Testis (tissue), 5 donors: Measurements from ENCODE around the gene ESX1. TPM values are rescaled to one million over a fixed set of nuclear protein-coding genes. Genes with fewer than 3 reads are reported as not detected.
A peak's percentile ranks its signal among the peaks of the same experiment; 100 is the strongest.

Experiments
- DNase-seq: peaks from one replicate; pipeline ENCODE4 v3.0.0-alpha.2; 2019
- H3K27ac ChIP-seq, 2 donors: fragments of 200-600 bp; sonication (generic); one replicate each; pipeline ENCODE4 v1.5.1; 2019
- H3K27me3 ChIP-seq: fragments of 200-600 bp; sonication (generic); one replicate; pipeline ENCODE4 v1.5.1; 2019
- H3K36me3 ChIP-seq: fragments of 200-600 bp; sonication (generic); one replicate; pipeline ENCODE4 v1.5.1; 2017; ENCODE audit warnings: low read depth; ENCODE audit errors: missing control alignments
- H3K4me1 ChIP-seq: fragments of 200-600 bp; sonication (generic); one replicate; pipeline ENCODE4 v1.5.1; 2019
- H3K4me3 ChIP-seq, 2 donors: fragments of 200-600 bp; sonication (generic); one replicate each; pipeline ENCODE4 v1.5.1; 2017 to 2019
- H3K9me3 ChIP-seq: fragments of 200-600 bp; sonication (generic); one replicate; pipeline ENCODE4 v1.5.1; 2017
- POLR2A ChIP-seq: fragments of 450-650 bp; IDR thresholded peaks from one replicate; pipeline ENCODE4 v1.6.1; 2017; ENCODE audit warnings: antibody characterized with exemption, mild to moderate bottlenecking, moderate library complexity
- WGBS, 2 donors: methylation state at CpG; one replicate each; pipeline ENCODE4 v1.1.5; 2018; 5-methylcytosine and 5-hydroxymethylcytosine counted together
- intact Hi-C: fragments of 100-400 bp; cut with DNase I; formaldehyde crosslinking; loops from one replicate; pipeline ENCODE4 v1.15.1; 2023; ENCODE audit warnings: low total_unique reads
- long read RNA-seq, 2 donors: transcript quantifications; one replicate each; lab custom pipeline, GENCODE V29; 2026
- polyA plus RNA-seq: library from polyadenylated mRNA; stranded (reverse); fragments of 350-450 nt; fragmentation: Illumina TruSeq; extraction: RNeasy Lipid Tissue Mini Kit (QIAGEN cat#74804); gene quantifications from one replicate; pipeline ENCODE4 v1.2.3, GENCODE V29; 2014; ENCODE audit warnings: low read depth, low replicate concordance; ENCODE audit not compliant: insufficient read depth
- total RNA-seq, 2 donors: library from RNA; depleted of rRNA; stranded (reverse); fragments of >200 nt; gene quantifications; one replicate each; pipeline ENCODE4 v1.2.3, GENCODE V29; 2016
- TF ChIP-seq, protein P1 (sequence below), 3 experiments: fragments of 450-650 bp in 2 of 3; fragments of 200-600 bp in 1 of 3; sonication (generic) in 1 of 3; IDR thresholded peaks; one replicate each; pipeline ENCODE4 v1.5.1; 2016 to 2019; ENCODE audit warnings: antibody characterized with exemption in 3 of 3, mild to moderate bottlenecking in 2 of 3, moderate library complexity in 1 of 3

The ESX1 gene
- total RNA-seq = 10 to 100 TPM; 41.7 to 46.2 TPM
- polyA plus RNA-seq = 17.0 TPM
- long read RNA-seq, donor 1, transcript ESX1-201 (4 exons, 1,495 nt) = major isoform, 5 of 5 reads
- long read RNA-seq, donor 1, partial matches to known transcripts = 0 of 5 reads
- long read RNA-seq, donor 1, other reads (novel, unspliced or antisense) = 0 of 5 reads
- long read RNA-seq, donor 2, partial matches to known transcripts = 0 of 2 reads
- long read RNA-seq, donor 2, other reads (novel, unspliced or antisense) = 0 of 2 reads

DNA sequence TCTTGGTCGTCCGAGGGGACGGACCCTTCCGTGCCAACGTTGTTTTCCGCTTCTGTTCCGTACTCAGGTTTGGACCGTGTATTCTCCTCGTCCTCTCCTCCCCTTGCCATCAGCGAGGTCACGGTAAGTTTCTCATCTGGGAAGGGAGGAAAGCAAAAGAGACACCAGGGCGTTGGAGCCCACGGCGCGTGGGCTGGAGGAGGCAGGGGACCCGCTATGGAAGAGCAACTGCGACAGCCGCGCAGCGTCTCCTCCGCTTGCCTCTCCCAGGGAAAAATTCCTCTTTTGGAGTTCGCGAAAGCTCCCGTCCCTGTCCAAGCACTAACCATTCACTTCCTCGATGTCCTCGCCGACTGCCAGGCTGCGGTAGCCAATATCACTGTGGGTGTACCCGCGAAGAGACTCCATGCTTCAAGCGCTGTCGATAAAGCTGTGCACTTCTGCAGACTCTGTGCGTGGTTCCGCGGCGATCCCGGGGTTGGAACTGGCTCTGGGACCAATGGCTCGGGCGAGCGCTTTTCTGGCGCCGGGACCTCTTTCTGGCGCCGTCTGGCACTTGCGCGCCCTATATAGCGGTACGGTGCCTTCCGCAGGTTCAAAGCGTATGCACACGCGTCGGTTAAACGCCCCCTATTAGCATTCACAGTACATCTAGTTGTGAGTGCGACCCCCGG, at the start of gene ESX1:
ESX1 (minus strand) TSS at position 492 of the 674 bp plus-strand sequence; CDS start at position 408, 84 bp downstream.
- H3K27ac ChIP-seq = no peak within 1 kb of the TSS
- H3K4me3 ChIP-seq = peak within 1 kb of the TSS; percentile 9 to 10
- H3K9me3 ChIP-seq = no peaks in the 10 kb centered on the region
- no peaks in the 10 kb centered on the region for H3K36me3 ChIP-seq
- intact Hi-C loops = no loop called here
- no peaks in the 10 kb centered on the region for H3K4me1 ChIP-seq
- TF ChIP-seq POLR2A = no peak
- TF ChIP-seq, protein P1, sequence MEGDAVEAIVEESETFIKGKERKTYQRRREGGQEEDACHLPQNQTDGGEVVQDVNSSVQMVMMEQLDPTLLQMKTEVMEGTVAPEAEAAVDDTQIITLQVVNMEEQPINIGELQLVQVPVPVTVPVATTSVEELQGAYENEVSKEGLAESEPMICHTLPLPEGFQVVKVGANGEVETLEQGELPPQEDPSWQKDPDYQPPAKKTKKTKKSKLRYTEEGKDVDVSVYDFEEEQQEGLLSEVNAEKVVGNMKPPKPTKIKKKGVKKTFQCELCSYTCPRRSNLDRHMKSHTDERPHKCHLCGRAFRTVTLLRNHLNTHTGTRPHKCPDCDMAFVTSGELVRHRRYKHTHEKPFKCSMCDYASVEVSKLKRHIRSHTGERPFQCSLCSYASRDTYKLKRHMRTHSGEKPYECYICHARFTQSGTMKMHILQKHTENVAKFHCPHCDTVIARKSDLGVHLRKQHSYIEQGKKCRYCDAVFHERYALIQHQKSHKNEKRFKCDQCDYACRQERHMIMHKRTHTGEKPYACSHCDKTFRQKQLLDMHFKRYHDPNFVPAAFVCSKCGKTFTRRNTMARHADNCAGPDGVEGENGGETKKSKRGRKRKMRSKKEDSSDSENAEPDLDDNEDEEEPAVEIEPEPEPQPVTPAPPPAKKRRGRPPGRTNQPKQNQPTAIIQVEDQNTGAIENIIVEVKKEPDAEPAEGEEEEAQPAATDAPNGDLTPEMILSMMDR (IDR thresholded peaks at IDR 0.05) = no peak
- H3K27me3 ChIP-seq = no peaks in the 10 kb centered on the region
- 1 to 3% methylated on average over 6 to 37 of the region's 56 CpGs for WGBS, 2 donors
- DNase-seq = peak; percentile 46

DNA sequence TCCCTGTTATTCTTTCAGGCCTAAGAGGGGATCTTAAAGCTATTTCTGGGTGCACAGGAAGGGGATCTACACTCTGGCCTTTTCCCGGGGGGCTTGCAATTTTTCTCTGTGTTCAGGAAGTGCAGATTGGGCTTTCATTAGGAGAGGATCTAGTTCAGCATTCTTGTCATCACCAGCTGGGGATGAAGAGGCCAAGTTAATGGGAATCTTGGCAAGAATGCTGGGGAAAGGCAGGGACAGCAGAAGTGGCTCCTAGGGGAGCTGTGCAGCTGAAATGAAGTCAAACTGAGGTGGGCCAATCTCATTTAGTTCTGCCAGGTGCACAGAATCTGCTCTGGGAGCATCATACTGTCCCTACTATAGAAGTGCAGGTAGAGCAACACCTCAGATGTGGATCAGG, 40.9 kb upstream of the ESX1 start:
- H3K9me3 ChIP-seq = no peaks in the 10 kb centered on the region
- H3K27me3 ChIP-seq = no peaks in the 10 kb centered on the region
- H3K4me1 ChIP-seq = no peaks in the 10 kb centered on the region
- intact Hi-C loops = no loop called here
- no peaks in the 10 kb centered on the region for H3K36me3 ChIP-seq
- H3K4me3 ChIP-seq = no peak overlapping the region
- 31% methylated on average over 1 of the region's 1 CpG; no CpG with 5 or more reads in 1 of the 2 donors for WGBS, 2 donors
- TF ChIP-seq POLR2A = no peak
- TF ChIP-seq, protein P1 (IDR thresholded peaks at IDR 0.05) = no peak
- DNase-seq = no peak
- H3K27ac ChIP-seq = no peak overlapping the region

DNA sequence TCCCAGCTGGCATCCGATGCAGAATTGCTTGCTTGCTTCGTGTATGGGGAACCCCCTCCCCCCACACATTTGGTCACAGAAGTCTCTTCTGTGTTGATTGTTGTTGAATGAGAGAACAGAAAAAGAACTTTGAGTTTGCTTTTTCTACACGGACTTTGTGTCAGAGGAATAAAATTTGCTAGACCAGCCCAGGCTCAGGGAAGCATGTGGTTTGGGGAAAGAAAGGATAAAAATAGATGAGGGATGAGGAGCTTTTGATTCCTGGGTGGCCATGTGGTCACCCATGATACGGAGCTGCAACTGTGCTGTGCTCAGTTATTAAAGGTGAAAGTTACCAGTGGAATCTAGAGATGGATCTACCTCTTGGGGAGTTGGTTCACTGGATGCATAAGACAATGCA, 34.2 kb upstream of the ESX1 start:
- Histone ChIP-seq H3K4me3 (no peak overlapping the region), H3K27ac (no peak overlapping the region), H3K4me1 (no peaks in the 10 kb centered on the region), H3K36me3 (no peaks in the 10 kb centered on the region), H3K9me3 (no peaks in the 10 kb centered on the region), H3K27me3 (no peaks in the 10 kb centered on the region)
- 41 to 51% methylated on average over 2 to 4 of the region's 4 CpGs for WGBS, 2 donors
- no peak for DNase-seq
- TF ChIP-seq, protein P1 (IDR thresholded peaks at IDR 0.05) = no peak
- no peak for TF ChIP-seq POLR2A
- intact Hi-C loops = no loop called here

- WGBS, 2 donors = 72 to 76% methylated on average over 5 of the region's 5 CpGs
- intact Hi-C loops = no loop called here
- Histone ChIP-seq H3K4me1 (no peaks in the 10 kb centered on the region), H3K9me3 (no peaks in the 10 kb centered on the region), H3K27ac (no peak overlapping the region), H3K4me3 (no peak overlapping the region), H3K36me3 (no peaks in the 10 kb centered on the region), H3K27me3 (no peaks in the 10 kb centered on the region)
- TF ChIP-seq, protein P1 (IDR thresholded peaks at IDR 0.05) = no peak
- no peak for TF ChIP-seq POLR2A
- DNase-seq = no peak
Observed at GRCh38 chrX:104288269-104288668, 33.5 kb upstream of the ESX1 start.
